ENCODE data around the gene DXO.

DXO gene

GRCh38 chr6:31928672-31928939 is 43.3 kb downstream of the DXO start:
- intact Hi-C loops (cut with DNase I; ENCODE audit: low total_unique reads), result no loop called here
- Histone ChIP-seq H3K27ac (no peak overlapping the region), H3K4me3 (no peak overlapping the region), H3K9me3 (no peaks in the 10 kb centered on the region), H3K27me3 (peaks cover 0 to 5% of the 10 kb centered on the region in 2 donors), H3K36me3 (no peaks in the 10 kb centered on the region), H3K4me1 (no peaks in the 10 kb centered on the region)
- no peak for TF ChIP-seq CTCF (IDR thresholded peaks at IDR 0.05)
- no peak for DNase-seq

DNA sequence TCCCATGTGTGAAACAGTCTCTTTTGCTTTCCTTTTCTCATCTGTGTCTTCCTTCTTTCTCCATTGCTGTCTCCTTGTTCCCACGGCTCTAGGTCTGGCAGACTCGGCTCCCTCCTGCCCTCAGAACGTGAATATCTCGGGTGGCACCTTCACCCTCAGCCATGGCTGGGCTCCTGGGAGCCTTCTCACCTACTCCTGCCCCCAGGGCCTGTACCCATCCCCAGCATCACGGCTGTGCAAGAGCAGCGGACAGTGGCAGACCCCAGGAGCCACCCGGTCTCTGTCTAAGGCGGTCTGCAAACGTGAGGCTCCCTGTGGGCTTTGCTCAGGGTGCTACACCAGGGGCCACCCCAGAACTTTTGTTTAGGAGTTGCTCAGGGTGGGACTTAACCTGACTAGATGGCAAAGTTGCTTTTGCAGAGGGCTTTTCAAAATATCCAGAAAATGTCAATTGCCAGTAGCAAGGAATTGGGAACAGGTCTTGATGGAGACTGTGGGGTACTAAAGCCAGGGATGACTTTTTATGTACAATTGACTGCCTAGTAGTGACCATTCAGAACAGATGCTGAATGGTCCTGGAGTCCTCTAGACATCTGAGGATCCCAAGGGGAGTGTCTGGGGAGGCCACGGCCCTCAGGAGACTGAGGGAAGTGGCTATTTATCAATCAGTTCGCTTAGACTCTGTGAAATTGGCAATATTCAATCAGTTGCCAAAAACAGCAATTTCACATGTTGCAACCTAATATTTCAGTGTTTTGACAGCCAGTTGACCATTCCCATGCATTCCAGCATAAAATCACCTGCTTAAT is 43.9 kb downstream of the DXO start:
- Histone ChIP-seq H3K9me3 (no peaks in the 10 kb centered on the region), H3K4me1 (no peaks in the 10 kb centered on the region), H3K27ac (no peak overlapping the region), H3K36me3 (no peaks in the 10 kb centered on the region), H3K4me3 (peak overlapping the region in 1 of 2 donors; percentile 6), H3K27me3 (peaks cover 0 to 5% of the 10 kb centered on the region in 2 donors)
- DNase-seq, result no peak
- no peak for TF ChIP-seq CTCF (IDR thresholded peaks at IDR 0.05)
- intact Hi-C loops (cut with DNase I; ENCODE audit: low total_unique reads), result no loop called here

GRCh38 chr6:31927242-31927862 is 44.6 kb downstream of the DXO start, which contains the start of gene C2:
TSS of gene C2 (plus strand) at chr6:31927717. CDS start at chr6:31927753, 36 bp downstream.
- no peaks in the 10 kb centered on the region for H3K36me3 ChIP-seq
- no peaks in the 10 kb centered on the region for H3K4me1 ChIP-seq
- intact Hi-C loops (cut with DNase I; ENCODE audit: low total_unique reads), result no loop called here
- TF ChIP-seq CTCF (IDR thresholded peaks at IDR 0.05), result no peak
- H3K4me3 ChIP-seq, result peak within 1 kb of the TSS in 1 of 2 donors; percentile 6
- no peaks in the 10 kb centered on the region for H3K9me3 ChIP-seq
- no peak for DNase-seq
- peaks cover 0 to 5% of the 10 kb centered on the region in 2 donors for H3K27me3 ChIP-seq
- no peak within 1 kb of the TSS for H3K27ac ChIP-seq

DNA sequence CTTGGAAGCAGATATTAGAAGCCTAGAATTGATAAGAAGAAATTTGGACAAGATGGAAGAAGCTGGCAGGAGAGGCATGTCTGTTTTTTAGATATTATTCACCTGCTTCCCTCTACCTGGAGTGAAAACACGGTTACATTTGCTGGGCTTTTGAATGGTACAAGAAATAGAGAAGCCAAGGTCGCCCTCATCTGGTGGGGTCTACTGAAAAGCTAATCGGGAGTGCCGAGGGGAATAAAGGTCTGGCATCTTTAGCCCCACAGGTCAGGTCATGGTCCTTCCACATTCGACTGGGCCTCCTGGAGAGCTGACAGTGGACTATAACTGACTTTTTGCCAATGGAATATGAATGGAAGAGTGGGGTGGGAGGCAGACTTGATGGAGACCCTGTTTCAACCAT is 49.0 kb downstream of the DXO start:
- intact Hi-C loops (cut with DNase I; ENCODE audit: low total_unique reads), result no loop called here

DNA sequence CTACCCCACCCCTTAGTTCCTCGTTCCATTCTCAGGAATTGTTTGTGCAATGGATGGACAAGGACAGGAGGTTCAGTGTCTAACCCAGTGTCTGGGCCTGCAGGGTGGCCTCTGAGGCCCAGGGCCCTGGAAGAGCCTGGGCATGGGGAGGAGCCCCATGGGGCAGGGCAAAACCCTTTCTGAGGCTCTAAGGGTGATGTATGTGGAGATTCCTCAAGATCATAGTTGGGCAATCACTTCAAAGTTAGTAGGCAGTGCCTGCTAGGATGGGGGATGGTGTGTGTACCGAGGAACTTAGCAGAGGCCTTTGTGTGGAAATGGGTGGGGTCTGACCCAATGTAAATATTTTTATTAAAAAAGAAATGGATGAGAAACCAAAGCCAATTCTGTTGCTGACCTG is 51.1 kb downstream of the DXO start:
- intact Hi-C loops (cut with DNase I; ENCODE audit: low total_unique reads), result no loop called here

More for the DNA sequence above, 49.0 kb downstream of the DXO start:
- Histone ChIP-seq H3K27ac (no peak overlapping the region), H3K27me3 (no peaks in the 10 kb centered on the region), H3K36me3 (no peaks in the 10 kb centered on the region), H3K4me3 (no peak overlapping the region), H3K9me3 (no peaks in the 10 kb centered on the region), H3K4me1 (no peaks in the 10 kb centered on the region)
- no peak for DNase-seq
- TF ChIP-seq CTCF (IDR thresholded peaks at IDR 0.05), result no peak

More for the DNA sequence above, 51.1 kb downstream of the DXO start:
- H3K9me3 ChIP-seq, result no peaks in the 10 kb centered on the region
- H3K27me3 ChIP-seq, result peaks cover 0 to under 1% of the 10 kb centered on the region in 2 donors
- TF ChIP-seq CTCF (IDR thresholded peaks at IDR 0.05), result no peak
- no peak overlapping the region for H3K27ac ChIP-seq
- no peaks in the 10 kb centered on the region for H3K4me1 ChIP-seq
- no peak for DNase-seq
- no peak overlapping the region for H3K4me3 ChIP-seq
- H3K36me3 ChIP-seq, result no peaks in the 10 kb centered on the region
